HCEC 1CT (cell line): Measurements from ENCODE around the gene HABP4.

Source experiments
- DNase-seq: peaks from one replicate; pipeline ENCODE4 v3.0.0-alpha.2; 2017

HABP4 gene

DNA sequence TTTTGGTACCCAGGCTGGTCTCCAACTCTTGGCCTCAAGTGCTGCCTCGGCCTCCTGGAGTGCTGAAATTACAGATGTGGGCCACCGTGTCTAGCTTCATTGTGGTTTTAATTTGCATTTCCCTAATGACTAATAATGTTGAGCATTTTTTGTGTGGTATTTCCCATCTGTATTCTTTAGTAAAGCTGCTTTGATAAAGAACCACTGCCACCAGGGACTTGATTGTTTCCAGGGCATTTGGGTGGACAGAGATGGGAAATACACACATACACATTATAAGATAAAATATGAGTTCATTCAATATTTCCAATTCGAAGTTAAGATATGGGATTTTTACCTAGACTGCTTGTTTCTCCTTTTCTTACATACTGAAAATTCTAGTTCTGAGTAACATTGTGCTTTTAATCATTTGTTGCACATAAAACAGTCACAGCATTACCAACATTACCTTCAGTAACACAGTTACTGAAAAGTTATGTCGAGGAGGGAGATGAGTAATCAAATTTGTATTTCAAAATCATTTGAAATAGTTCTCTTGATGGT lies 28.9 kb downstream of the HABP4 start:
- peak; percentile 51 for DNase-seq

DNA sequence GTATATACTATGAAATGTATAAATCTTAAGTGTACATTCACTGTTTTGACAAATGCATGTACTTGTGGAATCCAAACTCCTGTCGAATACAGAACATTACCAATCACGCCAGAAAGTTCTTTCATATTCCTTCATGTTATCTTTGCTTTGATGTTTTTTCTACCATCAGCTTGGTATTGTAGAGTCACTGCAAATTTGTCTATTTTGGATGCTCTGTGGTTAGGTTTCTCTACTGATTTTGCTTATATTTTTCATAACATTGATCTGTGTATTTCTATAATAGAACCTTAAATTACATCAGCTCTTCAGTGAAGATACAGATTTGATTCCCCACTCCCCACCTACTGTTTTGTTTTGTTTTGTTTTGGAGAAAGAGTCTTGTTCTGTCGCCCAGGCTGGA lies 30.8 kb downstream of the HABP4 start:
- no peak for DNase-seq

DNA sequence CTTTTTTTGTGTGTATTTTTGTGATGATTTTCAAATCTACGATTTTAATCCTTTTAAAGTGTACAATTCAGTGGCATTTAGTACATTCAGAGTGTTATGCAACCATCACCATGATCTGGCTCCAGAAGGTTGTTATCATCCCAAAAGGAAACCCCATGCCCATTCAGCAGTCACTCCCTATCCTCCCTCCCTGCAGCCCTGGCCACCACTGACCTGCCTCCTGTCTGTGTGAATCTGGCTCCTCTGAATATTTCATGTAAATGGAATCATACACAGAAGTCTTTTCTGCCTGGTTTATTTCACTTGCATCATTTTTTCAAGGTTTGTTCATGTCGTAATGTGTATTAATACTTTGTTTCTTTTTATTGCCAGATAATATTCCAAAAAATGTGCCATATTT lies 32.5 kb downstream of the HABP4 start:
- no peak for DNase-seq

DNA sequence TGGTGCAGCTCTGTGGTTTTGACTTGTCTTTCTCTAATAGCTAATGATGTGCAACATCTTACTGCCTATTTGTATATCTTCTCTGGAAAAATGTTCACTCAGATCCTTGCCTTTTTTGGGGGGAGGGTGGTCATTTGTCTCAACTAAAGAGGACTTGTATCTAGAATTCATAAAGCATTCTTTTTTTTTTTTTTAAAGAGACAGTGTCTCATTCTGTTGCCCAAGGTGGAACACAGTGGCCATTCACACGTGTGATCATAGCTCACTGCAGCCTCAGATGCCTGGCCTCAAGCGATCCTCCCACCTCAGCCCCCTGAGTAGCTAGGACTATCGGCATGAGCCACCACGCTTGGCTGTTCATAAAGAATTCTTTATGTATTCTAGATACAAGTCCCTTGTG lies 33.2 kb downstream of the HABP4 start:
- DNase-seq: no peak

DNA sequence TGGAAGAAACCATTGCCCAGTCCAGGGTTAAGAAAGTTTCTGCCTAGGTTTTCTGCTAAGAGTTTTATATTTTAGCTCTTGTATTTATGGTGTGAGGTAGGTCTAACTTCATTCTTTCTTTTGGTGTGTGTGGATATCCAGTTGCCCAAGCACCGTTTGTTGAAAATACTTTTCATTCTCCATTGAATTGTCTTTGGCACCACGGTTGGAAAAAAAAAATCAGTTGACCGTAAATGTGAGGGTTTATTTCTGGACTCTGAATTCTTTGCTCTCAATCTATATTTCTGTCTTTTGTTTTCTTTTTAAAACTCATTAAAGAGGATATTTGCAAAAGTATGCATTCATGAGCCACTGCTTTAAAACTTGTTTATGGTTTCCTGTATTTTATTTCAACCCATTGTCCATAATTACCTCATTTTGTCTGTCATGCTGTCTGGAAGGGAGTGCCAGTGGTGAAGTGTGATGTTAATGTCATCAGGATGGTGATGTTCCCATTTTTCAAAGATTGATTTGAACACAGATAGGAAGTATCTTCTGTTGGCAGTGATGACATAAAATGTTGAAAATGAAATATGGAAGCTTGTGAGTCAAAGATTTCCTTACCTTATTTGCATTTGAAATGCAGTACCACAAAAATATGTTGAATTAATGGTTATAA lies 33.9 kb downstream of the HABP4 start:
- DNase-seq: no peak

DNA sequence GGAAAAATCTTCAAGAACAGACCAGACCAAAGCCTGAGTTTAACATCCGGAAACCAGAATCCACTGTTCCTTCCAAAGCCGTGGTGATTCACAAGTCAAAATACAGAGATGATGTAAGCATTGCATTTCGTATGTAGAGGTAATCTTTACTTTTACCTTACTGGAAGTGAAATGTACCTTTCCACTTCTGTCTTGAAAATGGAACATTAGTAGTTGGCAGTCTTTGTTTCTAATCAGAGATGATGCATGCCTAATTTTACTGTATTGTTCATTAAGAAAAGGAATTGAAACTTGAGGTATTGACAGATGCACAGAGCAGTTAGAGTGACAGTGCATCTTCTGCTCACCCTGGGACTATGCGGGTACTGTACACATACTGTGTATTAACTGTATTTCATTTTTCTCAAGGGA lies 34.6 kb downstream of the HABP4 start:
- DNase-seq: peak; percentile 22

DNA sequence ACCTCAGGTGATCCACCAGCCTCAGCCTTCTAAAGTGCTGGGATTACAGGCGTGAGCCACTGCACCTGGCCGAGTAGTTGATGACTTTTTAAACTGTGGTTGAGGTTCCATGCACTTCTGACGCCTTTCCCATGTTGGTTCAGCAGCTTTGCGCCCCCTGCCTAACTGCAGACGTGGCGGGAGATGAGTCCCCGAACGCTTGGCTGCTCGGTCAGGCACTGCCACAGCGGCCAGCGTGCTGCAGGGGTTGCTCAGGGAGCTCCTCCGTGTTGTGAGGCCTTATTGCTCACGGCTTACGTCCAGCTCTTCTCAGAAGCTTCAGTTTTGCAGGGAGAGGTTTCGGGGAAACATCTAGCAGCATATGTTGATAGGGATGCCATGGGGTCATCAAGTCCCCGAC lies 35.3 kb downstream of the HABP4 start:
- no peak for DNase-seq

DNA sequence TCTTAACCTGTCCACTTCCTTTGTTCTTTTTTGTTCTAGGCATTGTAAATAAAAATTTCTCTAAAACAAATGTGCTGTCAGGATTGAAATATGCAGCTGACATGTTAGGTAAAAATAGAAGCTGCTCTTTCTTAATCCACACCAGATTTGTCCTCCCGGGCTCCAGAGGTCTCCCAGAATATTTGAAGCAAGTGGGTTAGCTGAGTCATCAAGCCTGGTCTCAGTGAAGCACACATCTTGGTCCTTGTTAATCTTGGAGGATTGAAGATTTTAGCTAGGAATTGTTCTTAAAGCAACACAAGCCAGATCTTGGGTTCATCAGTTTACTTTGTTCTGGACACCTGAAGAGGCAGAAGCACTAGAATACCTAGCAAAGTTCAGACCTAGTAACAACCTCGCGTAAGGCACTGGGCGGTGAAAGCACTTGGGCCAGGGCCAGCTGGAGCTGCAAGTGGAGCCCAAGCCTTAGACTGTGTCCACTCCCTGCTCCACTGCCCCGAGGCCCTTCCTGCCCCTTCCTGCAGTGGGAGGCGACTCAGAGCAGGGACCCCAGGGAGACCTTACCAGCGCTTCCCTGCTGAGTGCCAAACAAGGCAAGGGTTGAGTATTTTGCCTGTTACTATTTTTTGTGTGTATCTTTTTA lies 36.5 kb downstream of the HABP4 start:
- DNase-seq: peak; percentile 79

DNA sequence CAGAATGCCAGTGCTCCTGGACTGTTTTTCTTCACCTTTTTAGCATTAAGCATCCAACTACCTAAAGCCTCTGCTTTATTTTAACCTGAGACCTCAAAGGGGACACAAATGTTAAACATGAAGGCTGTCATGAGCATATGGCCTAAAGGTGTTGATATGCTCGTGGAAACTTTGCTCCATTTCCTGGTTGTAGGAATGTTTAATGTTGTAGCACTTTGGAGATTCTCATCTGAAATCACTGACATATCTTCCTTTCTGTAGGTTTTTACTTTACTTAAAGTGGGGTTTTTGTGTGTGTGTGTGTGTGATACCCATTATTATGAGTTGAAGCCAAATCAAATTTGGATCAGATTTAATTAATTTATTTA lies 37.0 kb downstream of the HABP4 start:
- DNase-seq: no peak

DNA sequence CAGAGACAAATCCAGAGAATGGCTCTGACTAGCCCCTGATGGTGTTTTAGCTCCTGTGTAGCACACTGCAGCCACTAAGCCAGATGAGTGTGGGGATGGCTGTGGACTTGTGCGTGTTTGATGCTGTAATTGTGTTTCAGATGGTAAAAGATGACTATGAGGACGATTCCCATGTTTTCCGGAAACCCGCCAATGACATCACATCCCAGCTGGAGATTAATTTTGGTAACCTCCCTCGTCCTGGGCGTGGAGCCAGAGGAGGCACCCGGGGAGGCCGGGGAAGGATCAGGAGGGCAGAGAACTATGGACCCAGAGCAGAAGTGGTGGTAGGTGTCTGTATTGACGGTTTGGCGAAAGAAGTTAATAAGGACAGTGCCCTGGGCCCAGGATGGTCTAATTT lies 38.0 kb downstream of the HABP4 start:
- no peak for DNase-seq

DNA sequence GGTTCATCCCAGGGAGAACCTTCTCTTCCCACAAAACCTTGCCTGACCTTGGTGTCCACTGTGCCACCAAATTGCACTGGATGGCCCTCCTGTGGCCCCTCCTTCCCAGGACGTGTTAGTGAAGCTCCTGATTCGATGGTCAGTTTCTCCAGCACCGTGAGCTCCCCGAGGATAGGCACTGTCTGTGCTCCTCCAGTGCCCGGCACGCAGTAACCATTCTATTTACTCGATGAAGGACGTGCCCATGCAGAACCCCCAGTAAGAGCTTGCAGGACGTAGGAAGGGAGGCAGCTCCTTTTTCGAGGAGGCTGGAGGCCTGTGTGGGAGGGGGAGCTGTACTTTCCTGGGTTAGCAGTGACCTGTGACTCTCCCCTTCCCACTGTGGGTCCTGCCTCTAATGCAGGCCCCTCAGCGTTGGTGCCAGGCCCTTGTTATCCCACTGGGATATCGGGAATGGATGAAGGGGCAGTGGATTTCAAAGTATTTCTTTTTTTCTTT lies 39.6 kb downstream of the HABP4 start:
- no peak for DNase-seq

DNA sequence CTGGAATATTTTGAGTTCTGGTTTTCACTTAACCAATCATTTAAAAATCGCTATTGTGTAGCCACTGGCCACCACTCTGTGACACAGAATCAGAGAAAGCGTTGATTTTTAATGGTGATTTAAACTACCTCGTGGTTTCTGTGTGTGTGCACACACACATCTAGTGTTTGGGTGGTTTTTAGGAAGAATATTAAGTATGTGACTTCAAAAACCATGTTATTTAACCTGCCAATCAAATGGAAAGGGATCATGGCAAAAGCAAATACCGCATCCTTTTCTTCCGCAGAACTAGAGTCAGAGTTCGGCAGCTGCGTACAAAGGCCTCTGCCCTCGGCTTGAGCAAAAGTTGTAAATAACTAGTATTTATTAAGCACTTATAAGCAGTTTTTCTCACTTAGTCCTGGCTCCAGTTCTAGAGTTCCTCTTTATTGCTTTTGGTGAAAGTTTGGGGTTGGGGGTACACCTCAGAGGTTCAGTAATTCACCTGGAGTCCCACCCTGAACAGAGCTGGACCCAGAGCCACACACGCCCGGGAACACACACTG lies 40.6 kb downstream of the HABP4 start:
- no peak for DNase-seq

DNA sequence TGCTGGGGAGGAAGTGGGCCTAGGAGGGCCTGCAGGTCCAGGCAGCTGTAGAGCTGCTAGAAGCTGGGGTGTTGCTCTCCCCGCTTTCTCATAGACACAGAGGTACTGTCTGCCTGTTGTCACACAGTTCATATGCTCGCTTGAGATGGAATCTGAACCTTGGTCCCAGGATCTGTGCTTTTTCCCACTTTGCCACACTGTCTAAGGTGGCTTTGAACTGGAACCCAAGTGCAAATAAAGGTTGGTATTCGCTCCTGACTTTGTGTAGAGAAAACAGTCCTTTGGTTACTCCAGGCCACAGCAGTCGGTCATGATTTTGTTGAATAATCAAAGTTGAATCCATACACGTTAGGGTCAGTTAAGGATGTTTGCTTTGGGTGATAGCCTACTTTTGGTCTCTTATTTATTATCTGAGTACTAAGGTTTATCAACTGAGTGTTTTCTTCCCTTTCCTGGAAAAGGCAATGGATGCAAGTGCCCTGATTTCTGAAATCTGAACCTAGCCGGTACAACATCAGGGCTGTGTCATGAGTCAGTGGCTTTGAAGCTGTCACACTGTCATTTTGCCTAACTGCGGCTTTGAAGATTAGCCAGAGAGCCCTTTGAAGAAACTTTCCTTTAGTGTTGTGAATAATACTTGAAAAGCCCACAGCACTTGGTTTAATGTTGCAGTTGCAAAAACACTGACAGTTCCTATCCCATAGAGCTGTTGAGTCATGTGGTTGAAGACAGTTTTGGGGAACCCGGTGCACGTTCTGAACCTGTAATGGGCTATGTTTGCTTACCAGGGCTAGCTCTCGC lies 41.3 kb downstream of the HABP4 start:
- no peak for DNase-seq

DNA sequence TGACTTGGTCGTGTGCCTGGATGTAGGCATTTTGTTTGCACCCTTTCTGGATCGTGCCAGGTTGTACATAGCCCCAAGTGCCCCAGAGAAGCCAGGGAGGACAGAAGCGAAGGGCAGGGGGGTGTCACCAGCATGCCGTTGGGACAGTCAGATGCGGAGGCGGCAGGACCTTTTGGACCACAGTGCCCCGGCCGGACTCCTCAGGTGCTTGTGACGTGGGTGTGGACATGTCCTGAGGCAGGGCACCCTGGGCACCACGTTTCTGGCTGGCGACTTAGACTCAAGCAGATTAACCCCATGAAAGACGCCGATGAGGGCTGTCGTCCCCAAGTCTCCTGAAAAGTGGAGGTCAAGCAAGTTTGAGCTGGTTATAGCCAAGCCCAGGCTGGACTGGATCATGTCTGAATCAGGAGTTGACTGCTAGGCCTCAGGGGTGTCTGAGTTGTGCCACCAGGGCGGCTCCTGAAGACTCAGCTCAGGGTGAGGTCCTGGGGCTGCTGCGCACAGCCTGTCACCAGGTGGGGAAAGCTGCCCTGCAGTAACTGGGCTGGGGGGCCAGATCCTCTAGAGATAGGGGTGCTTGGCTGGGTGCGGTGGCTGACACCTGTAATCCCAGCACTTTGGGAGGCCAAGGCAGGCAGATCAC lies 42.0 kb downstream of the HABP4 start:
- no peak for DNase-seq

DNA sequence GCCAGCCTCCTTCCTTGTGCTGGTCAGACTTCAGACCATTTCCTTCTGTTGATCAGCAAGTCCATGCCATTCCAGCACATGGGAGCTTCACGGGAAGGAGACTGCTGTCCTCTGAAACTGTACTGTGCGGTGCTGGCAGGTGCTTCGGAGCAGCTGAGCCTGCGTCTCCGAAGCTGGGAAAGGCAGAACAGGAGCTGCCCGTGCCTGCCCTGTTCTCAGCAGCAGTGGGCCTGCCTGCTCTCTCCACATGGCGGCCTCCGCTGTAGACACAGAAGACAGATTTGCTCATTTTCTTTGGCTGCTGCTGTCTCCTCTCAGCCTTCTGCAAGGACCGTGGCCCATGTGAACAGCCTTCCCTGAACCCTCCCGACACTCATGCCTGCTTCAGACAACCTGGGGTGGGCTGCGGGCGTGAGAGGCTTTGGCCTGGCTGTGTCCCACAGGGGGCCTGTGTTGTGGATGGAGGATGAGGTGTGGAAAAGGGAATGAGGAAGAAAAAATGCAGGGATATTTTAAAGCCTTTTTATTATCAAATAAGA lies 43.1 kb downstream of the HABP4 start:
- DNase-seq: no peak

DNA sequence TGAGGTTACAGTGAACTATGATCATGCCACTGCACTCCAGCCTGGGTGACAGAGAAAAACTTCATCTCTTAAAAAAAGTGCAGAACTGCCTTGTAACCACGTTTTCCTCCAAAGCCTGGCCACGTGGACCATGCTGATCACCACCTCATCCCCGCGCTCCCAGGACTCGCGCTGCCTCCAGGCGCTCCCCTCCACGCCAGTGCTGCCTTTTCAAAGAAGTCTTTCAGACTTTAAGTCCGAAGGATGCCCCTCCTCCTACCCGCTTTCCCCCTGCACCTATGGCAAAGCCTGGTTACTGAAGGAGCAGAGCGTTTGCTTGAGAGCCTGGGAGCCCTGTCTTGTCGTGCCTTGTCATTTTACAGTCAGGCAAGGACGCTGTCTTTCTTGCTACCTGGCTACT lies 43.8 kb downstream of the HABP4 start:
- DNase-seq: no peak

DNA sequence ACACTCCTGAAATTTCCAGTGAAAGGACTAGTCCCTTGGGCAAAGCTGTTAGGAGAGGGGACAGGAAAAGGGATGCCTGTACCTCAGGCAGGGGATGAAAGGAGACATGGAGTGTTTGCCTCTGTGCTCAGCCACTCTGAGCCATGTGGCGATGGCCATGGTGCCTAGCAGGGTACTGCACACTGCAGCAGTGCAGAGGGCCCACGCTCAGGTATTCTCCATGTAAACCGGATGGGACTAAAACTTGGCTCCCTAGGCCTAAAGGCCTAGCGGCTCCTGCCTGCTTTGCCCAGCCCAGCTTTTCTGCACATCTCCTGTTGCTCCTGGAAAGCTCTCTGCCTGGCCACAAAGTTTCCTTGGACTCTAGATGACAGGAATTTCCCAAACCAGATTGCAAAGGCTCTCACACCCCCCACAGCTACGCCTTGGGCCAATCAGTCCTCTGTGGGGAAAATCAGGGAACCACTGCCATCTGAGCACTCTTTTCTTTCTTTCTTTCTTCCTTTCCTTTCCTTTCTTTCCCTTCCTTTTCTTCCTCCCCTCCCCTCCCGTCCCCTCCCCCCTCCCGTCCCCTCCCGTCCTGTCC lies 44.3 kb downstream of the HABP4 start:
- no peak for DNase-seq

DNA sequence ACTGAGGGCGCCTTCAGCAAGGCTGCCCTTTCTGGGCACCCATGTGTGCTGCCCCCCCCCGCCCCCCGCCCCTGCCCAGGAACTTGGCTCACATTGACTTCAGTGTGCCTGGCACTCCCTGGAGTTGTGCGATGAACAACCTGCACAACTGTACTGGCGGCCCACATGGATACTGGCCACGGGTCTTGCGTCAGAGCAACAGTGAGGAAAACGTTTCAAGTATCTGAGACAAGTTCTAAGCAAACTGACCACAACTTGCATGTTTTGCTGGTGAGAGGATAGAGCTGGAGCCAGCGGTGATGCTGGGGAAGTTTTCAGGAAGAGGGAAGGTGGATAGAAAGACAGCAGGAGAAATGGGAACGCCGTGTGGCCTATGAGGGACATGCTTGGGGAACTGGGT lies 45.4 kb downstream of the HABP4 start:
- DNase-seq: peak; percentile 77

DNA sequence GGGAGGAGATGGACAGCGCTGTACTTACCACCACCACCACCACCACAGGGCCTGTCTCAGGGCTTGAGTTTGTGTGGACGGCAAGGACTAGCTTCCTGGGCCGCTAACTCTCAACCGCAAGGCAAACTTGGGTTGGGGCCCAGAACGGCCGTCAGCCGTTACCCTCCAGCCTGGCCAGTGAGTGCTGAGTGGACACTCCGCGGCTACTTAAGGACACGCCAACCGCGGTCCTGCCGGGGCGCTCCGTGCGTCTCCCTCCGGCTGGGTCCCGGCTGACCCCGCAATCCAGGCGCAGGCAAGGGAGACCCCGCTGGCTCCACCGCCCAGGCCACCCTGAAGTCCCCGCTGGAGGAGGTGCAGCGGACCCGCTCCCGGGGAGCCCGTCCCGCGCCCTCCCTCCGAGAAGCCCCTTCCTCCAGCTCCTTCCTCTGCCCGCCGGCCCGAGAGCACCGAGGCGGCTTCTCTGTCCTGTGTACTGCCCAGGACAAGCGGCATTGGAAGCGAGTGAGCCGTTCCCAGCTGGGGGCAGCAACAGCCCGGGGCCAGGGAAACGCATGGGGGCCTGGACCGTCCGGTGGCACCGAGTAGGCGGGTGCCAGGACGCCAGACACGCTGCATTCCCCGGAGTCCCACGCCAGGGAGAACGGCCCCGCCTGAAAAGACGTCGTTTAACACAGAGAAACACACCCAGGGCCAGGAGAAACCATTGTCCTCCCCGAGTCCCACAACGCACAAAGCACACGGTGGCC lies 46.6 kb downstream of the HABP4 start:
- DNase-seq: no peak

DNA sequence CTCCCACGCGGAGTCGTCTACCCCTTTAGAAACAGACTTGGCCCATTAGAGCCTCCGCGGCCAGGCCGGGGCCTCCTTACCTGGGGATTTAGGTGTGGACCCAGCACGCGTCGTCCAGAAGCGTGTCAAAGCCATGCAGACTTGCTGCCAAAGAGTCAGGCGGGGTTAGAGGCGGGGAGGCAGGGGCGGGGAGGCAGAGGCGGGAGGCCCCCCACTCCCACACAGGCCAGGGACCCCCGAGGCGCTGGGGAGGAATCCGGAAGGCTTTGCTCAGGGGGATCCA lies 47.1 kb downstream of the HABP4 start:
- DNase-seq: no peak

DNA sequence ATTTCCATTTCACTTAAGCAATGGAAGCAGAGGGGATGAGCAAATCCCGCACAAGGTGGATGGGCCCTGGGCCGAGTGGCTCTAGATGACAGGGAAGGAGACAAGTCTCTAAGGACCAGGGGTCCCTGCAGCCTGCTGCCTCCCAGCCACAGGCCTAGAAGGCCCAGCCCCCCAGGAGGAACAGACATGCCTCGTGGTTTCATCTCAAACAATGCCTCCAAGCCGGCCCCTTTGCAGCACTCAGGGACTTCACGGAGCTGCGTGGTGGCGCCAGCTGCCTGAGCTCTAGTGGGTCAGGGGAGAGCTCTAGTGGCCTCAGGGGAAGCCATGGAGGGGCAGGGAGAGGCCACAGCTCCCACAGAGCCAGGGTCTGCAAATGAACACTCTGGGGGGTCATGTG lies 48.8 kb downstream of the HABP4 start:
- DNase-seq: no peak

DNA sequence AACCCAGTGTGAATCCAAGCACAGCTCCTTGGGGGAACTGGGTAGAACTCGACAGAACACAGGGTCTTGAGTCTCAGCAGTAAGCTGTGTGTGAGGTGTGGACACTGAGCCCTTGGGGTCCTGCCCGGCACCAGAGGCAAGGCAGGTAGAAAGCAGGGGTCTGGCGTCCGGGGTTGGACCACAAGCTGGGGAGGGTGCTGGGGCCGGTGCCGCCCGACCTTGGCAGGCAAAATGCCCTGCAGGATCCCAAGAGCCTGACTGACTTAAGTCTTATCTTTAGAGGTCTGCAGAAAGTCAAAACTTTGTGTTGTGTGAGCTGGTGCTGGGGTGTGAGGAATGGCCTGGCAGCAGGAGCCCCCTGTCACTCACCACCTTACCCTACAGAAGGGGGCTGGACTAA lies 49.3 kb downstream of the HABP4 start:
- no peak for DNase-seq
